ENCODE measurements around the gene EGFL8. TPM values are rescaled to one million over a fixed set of nuclear protein-coding genes. Genes with fewer than 3 reads are reported as not detected.
"Not testable (repeated sequence)": the region's sequence is repeated elsewhere in the genome, so short reads cannot be mapped to it uniquely, and the experiment has no call there.

Gene EGFL8
- polyA plus RNA-seq, 3 donors: 24.0 to 44.4 (median 24.3) TPM

- DNase-seq (ENCODE audit: extremely low read depth in 1 of 11, low read depth in 9 of 11, low spot score in 4 of 11): no peak
These were observed 39.9 kb downstream of the EGFL8 start for GRCh38 chr6:32204268-32204715.

DNA sequence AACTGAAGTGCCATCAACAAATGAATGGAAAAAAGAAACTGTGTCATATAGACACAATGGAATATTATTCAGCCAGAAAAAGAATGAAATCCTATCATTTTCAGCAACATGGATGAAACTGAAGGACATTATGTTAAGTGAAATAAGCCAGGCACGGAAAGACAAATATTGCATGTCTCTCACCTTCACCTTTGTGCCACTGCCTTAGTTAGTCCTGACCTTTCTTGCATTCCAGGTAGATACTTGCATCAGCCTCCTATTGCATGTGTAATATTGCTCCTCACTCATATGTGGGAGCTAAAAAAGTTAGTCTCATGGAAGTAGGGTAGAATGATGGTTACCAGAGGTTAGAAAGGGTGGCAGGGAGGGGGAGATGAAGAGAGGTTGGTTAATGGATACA lies 44.6 kb downstream of the EGFL8 start:
- no peak for DNase-seq (ENCODE audit: extremely low read depth in 1 of 11, low read depth in 9 of 11, low spot score in 4 of 11)

- no peak for DNase-seq (ENCODE audit: extremely low read depth in 1 of 11, low read depth in 9 of 11, low spot score in 4 of 11)
These were observed 45.8 kb downstream of the EGFL8 start for GRCh38 chr6:32210191-32210601.

- DNase-seq (ENCODE audit: extremely low read depth in 1 of 11, low read depth in 9 of 11, low spot score in 4 of 11): not testable (repeated sequence)
These were observed 47.0 kb downstream of the EGFL8 start for GRCh38 chr6:32211432-32211831.

GRCh38 chr6:32212076-32212760 lies 47.8 kb downstream of the EGFL8 start:
- DNase-seq (ENCODE audit: extremely low read depth in 1 of 11, low read depth in 9 of 11, low spot score in 4 of 11): no peak

DNA sequence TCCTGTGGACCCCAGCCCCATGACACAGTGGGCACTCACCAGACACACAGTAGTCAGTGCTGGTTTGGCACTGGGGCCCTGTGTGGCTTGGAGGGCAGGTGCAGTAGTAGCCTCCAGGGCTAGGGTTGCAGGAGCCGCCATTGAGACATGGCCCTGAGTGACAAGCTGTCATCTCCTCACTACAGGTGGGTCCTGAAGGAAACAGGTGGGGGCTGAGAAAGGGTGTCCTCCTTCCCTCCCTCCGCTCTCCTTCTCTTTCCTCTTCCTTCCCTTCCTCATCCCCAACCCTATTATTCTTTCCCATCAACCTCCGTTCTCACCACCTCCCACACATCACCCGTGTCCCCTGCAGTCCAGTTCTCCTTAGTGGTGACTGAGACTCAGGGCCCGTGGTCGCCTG lies 49.3 kb downstream of the EGFL8 start:
- DNase-seq (ENCODE audit: extremely low read depth in 1 of 11, low read depth in 9 of 11, low spot score in 4 of 11): no peak

GRCh38 chr6:32214126-32214525 lies 49.7 kb downstream of the EGFL8 start:
- no peak for DNase-seq (ENCODE audit: extremely low read depth in 1 of 11, low read depth in 9 of 11, low spot score in 4 of 11)

GRCh38 chr6:32215617-32216016 lies 51.2 kb downstream of the EGFL8 start:
- DNase-seq (ENCODE audit: extremely low read depth in 1 of 11, low read depth in 9 of 11, low spot score in 4 of 11): no peak

- no peak for DNase-seq (ENCODE audit: extremely low read depth in 1 of 11, low read depth in 9 of 11, low spot score in 4 of 11)
These were observed 51.9 kb downstream of the EGFL8 start for GRCh38 chr6:32216285-32216684.

GRCh38 chr6:32216998-32217397 lies 52.6 kb downstream of the EGFL8 start:
- DNase-seq (ENCODE audit: extremely low read depth in 1 of 11, low read depth in 9 of 11, low spot score in 4 of 11): no peak

Other genes with a start within 250 kb of the EGFL8 start
- 1 to 10 TPM; 3.0 to 4.2 (median 4.0) TPM for gene C2, start 236.9 kb upstream of the EGFL8 start, polyA plus RNA-seq (ENCODE audit: insufficient read length in 3 of 3)
- gene CFB, start 218.5 kb upstream of the EGFL8 start, polyA plus RNA-seq (ENCODE audit: insufficient read length in 3 of 3): 1 to 10 TPM; 5.2 to 8.7 (median 6.6) TPM
- gene NELFE, start 205.6 kb upstream of the EGFL8 start, polyA plus RNA-seq (ENCODE audit: insufficient read length in 3 of 3): 100 to 1,000 TPM in 1 of 3 donors, 10 to 100 TPM in 2; 89.5 to 103 (median 91.3) TPM
- gene SKIC2, start 205.4 kb upstream of the EGFL8 start, polyA plus RNA-seq (ENCODE audit: insufficient read length in 3 of 3): 10 to 100 TPM; 42.3 to 49.0 (median 47.7) TPM
- gene DXO, start 192.5 kb upstream of the EGFL8 start, polyA plus RNA-seq (ENCODE audit: insufficient read length in 3 of 3): 10 to 100 TPM; 22.1 to 32.3 (median 31.7) TPM
- 10 to 100 TPM; 15.7 to 22.4 (median 22.4) TPM for gene C4A, start 182.5 kb upstream of the EGFL8 start, polyA plus RNA-seq (ENCODE audit: insufficient read length in 3 of 3)
- gene C4B, start 149.8 kb upstream of the EGFL8 start, polyA plus RNA-seq (ENCODE audit: insufficient read length in 3 of 3): 10 to 100 TPM; 17.4 to 23.3 (median 22.1) TPM
- gene CYP21A2, start 126.2 kb upstream of the EGFL8 start, polyA plus RNA-seq (ENCODE audit: insufficient read length in 3 of 3): 1 to 10 TPM in 1 of 3 donors, under 1 TPM in 2; 0.24 to 1.0 (median 0.29) TPM
- gene TNXB, start 55.3 kb upstream of the EGFL8 start, polyA plus RNA-seq (ENCODE audit: insufficient read length in 3 of 3): 1 to 10 TPM; 3.4 to 7.9 (median 6.1) TPM
- 100 to 1,000 TPM in 1 of 3 donors, 10 to 100 TPM in 2; 87.2 to 104 (median 92.0) TPM for gene ATF6B, start 36.3 kb upstream of the EGFL8 start, polyA plus RNA-seq (ENCODE audit: insufficient read length in 3 of 3)
- gene FKBPL, start 34.3 kb upstream of the EGFL8 start, polyA plus RNA-seq (ENCODE audit: insufficient read length in 3 of 3): 1 to 10 TPM; 7.1 to 9.0 (median 8.7) TPM
- gene PRRT1, start 12.7 kb upstream of the EGFL8 start, polyA plus RNA-seq (ENCODE audit: insufficient read length in 3 of 3): 1 to 10 TPM; 2.4 to 4.2 (median 2.6) TPM
- 10 to 100 TPM; 30.5 to 48.4 (median 33.4) TPM for gene PPT2, start 10.5 kb upstream of the EGFL8 start, polyA plus RNA-seq (ENCODE audit: insufficient read length in 3 of 3)
- gene AGPAT1, start 11.5 kb downstream of the EGFL8 start, polyA plus RNA-seq (ENCODE audit: insufficient read length in 3 of 3): 100 to 1,000 TPM in 2 of 3 donors, 10 to 100 TPM in 1; 94.6 to 109 (median 102) TPM
- gene RNF5, start 13.8 kb downstream of the EGFL8 start, polyA plus RNA-seq (ENCODE audit: insufficient read length in 3 of 3): 100 to 1,000 TPM in 2 of 3 donors, 10 to 100 TPM in 1; 91.6 to 107 (median 104) TPM
- gene AGER, start 19.7 kb downstream of the EGFL8 start, polyA plus RNA-seq (ENCODE audit: insufficient read length in 3 of 3): 10 to 100 TPM; 23.8 to 25.3 (median 24.9) TPM
- 100 to 1,000 TPM; 173 to 193 (median 191) TPM for gene PBX2, start 25.6 kb downstream of the EGFL8 start, polyA plus RNA-seq (ENCODE audit: insufficient read length in 3 of 3)
- 10 to 100 TPM in 1 of 3 donors, 1 to 10 TPM in 2; 9.4 to 13.1 (median 9.9) TPM for gene GPSM3, start 28.0 kb downstream of the EGFL8 start, polyA plus RNA-seq (ENCODE audit: insufficient read length in 3 of 3)
- gene NOTCH4, start 59.5 kb downstream of the EGFL8 start, polyA plus RNA-seq (ENCODE audit: insufficient read length in 3 of 3): 10 to 100 TPM; 17.2 to 26.3 (median 19.9) TPM
- gene TSBP1, start 207.3 kb downstream of the EGFL8 start, polyA plus RNA-seq (ENCODE audit: insufficient read length in 3 of 3): under 1 TPM; 0.13 to 0.34 (median 0.20) TPM
- 1 to 10 TPM; 1.0 to 1.9 (median 1.3) TPM for gene BTNL2, start 242.6 kb downstream of the EGFL8 start, polyA plus RNA-seq (ENCODE audit: insufficient read length in 3 of 3)